HG03439 (cell line): ENCODE measurements around the gene RHBDD2.
A peak's percentile ranks its signal among the peaks of the same experiment; 100 is the strongest.
"Not testable (repeated sequence)": the region's sequence is repeated elsewhere in the genome, so short reads cannot be mapped to it uniquely, and the experiment has no call there.

Experiments used
- ATAC-seq: cut with Tn5 transposase; IDR thresholded peaks from one replicate; pipeline ENCODE4 v1.9.1; 2021; ENCODE audit warnings: mild to moderate bottlenecking, moderate library complexity; ENCODE audit not compliant: unreplicated experiment

RHBDD2 gene

DNA sequence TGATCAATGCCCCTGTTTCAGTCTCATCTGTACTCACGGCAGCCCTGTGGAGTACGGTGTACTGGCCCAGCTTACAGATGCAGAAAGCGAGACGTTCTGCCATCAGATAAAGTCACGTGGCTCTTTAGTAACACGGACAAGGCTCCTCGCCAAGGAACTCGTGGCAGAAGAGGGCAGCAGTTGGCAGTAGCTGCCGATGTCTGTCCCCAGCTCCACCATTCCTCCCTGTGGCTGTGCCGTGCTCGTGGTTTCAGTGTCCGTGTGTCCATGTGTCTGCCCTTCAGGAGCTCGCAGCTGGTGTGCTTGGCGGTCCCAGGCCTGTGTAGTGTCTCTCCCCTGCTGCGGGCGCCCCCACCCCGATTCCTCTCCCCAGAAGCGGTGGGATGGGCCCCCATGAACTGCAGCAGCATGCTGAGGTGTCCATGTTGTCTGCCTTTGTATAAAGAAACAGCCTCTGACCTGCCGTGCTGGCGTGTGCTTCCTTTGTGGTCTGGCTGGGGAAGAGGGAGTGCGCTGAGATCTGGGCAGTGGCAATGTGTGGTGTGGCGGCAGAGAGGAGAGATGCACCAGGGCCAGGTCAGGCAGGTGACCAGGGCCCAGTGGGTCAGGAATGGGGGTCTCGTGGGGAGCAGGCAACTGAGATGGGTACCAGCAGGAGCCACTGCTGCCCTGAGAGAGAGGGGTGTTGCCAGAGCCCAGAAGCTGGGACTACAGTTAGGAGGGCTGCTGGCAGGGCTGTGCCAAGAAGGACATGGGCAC is 9.8 kb downstream of the RHBDD2 start:
- ATAC-seq, result no peak

DNA sequence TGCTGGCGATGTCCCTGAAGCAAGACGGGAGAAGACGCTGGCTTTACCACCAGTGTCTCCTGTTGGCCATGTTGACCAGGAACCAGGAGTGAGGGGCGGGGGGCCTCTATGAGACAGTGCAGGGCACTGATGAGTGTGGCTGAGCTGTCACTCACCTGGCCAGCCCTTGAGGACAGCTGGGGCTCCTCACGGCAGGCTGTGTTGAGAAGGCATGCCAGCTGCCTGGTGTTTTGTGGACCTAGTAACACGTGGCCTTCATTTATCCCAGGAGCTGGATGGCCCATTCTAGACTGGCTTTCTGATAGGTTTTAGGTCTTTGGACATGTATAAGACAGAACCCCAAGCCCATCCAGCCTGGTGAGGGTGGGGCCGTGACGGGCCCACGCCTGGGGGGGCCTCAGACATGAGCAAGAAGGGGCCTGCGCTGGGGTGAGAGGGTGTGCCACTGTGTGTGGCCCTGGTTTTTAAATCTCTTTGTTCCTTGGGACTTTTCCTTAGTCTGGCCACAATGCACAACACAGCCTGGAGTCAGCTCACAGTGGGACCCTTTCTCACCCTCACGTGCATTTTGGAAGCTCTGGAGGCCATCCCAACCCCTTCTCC is 10.5 kb downstream of the RHBDD2 start:
- ATAC-seq, result no peak

DNA sequence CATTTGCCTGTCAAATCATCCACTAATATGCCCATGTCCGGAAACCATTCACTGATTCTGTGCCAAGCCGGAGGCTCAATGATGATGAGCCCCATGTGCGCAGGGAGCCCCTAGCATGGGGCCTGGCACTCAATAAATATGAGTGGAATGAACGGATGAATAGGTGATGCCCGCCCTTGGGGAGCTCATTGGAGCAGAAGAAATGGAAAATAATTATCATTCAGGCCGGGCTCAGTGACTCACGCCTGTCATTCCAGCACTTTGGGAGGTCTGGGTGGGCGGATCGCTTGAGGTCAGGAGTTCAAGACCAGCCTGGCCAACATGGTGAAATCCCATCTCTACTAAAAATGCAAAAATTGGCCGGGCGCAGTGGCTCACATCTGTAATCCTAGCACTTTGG is 11.0 kb downstream of the RHBDD2 start:
- no peak for ATAC-seq

DNA sequence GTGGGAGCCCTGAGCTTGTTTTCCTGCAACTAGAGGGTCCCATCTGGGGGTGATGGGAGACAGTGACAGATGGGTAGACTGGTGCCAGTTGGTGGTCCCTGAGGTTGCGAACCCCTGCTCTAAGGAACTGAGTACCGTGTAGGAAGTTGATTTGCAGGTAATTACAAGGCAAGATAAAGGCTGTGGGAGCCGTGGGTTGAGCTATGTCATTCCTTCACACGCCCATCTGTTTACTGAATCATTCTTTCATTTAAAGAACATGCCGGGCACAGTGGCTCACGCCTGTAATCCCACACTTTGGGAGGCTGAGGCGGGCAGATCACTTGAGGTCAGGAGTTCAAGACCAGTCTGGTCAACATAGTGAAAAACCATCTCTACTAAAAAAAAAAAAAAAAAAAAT is 12.4 kb downstream of the RHBDD2 start:
- not testable (repeated sequence) for ATAC-seq

DNA sequence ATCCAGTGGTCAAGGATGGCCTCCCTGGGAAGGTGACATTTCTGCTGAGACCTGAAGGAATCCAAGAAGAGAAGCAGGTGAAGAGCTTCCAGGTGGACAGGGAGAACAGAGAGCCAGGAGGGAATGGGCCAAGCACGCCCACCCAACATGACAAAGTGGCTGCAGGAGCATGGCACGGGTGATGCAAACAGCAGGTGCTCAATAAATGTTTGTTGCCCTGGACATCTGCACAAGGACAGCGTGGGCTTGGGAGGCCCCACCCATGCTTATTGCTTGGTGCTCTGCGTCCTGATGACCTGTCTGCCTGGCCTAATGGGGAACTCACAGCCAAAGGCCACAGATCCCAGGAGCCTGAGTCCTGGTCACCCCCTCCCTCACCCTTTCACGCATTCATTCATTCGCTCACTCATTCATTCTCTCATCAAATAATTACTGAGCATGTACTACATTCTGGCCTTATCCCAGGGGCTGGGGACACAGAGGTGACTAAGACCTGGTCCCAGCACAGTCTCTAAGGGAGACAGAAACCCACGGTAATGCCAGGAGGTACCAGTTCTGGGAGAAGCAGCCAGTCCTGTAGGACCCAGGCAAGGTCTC is 13.1 kb downstream of the RHBDD2 start:
- ATAC-seq, result no peak

DNA sequence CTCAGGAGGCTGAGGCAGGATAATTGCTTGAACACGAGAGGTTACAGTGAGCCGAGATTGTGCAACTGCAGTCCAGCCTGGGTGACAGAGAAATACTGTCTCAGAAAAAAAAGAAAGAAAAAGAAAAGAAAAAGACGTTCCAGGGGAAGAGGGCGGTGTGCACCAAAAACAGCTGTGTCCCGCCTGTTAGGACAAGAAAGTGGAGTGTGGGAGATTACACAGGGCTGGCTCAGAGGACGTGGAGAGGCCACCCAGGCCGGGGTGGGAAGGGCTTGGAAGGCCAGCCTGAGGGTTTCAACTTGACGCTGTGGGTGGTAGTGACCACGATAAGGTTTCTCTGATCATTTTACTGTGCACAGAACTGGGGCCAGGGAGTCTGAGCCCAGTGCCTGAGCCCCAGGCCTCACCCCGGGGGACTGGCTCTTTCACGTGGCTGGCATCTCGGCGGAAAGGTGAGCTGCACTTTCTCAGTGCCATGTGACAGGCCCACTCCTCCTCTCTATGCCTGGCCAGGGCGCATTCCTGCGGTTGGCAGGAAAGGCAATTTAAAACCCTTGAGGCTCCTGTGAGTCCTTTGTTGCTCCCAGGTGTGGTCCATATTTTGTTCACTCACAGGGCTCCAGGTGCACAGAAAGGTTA is 13.9 kb downstream of the RHBDD2 start:
- no peak for ATAC-seq

DNA sequence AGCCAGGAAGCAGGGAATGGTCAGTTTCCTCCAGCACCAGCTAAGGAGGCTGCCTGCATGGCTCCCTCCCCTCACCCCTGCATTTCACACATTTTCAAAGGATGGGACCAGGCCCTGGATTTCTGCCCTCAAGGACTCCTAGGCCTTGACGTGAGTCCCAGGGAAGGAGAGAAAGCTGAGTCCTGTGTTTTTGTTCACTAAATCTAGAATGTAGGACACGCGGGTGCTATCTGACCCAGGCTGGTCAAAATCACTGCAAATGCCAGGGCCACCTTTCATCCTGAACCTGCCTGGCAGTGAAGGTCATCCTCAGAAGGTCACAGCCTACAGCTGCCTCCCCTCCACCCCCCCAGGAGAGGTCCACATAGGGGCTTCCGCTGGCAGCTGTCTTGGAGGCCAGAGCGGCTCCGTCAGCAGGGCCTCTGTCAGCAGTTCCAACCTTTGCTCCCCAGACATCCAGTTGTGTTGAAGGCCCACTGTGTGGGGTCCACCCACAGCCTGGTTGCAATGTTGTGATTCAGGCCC is 18.0 kb downstream of the RHBDD2 start:
- ATAC-seq, result no peak

DNA sequence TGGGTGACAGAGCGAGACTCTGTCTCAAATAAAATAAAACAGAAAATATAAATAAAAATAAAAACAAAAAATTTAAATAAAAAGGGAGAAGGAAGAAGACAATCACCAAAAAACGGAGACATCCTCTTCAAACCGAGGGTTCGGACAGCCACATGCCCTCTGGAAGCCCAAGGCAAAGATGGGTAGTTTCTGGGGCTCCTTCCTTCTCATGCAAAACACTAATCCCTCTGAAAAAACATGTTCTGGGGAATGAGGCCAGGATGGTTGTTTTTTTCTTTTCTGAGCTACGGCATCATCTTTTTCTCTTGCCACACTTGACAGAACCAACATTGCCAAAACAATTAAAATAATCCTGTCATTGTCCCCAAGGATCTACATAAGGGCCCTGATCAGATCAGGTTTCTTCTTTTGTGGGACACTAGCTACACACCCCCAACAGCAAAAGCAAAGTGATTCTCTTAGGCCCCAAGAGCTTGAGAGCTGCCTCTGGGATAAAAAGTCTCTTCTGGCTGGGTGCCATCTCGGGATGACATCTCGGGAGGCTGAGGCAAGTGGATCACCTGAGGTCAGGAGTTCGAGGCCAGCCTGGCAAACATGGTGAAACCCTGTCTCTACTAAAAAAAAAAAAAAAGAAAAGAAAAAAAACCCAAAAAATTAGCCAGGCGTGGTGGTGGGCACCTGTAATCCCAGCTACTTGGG is 21.9 kb downstream of the RHBDD2 start:
- no peak for ATAC-seq

DNA sequence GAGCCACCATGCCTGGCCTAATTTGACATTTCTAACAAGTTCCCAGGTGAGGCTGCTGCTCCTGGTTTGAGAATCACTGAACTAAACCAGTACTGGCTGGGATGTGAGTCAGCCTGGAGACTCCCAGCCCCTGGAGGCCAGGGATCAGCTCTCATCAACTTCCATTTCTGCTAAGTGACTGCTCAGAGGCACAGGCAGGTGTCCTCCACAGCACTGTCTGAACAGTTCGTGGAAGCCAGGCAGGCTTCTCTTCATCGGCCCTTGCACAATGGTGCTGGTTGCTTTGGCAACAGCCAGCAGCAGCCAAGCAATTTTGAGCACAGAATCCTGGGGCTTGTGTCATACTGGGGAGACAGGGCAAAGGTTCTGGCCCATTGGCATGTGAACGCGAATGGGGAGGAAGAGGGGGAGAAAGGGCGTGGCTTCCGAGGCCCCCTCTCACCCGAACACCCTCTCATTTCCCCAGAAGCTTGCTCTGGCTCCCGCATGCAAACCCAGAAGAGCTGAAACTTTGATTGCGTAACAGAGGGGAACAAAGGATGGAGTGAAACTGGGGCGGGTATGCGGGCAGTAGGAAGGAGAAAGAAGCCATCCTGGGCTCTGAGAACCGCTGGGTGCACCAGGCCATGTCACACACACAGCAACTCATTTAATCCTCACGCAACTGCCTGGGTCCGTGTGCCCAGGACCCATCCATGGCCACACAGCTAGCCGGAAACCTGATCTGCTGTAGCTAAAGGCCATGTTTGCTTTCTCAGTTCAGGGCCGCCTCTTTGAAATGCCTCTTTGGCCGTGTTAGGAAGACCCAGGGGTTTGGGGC is 27.2 kb downstream of the RHBDD2 start:
- ATAC-seq, result no peak

DNA sequence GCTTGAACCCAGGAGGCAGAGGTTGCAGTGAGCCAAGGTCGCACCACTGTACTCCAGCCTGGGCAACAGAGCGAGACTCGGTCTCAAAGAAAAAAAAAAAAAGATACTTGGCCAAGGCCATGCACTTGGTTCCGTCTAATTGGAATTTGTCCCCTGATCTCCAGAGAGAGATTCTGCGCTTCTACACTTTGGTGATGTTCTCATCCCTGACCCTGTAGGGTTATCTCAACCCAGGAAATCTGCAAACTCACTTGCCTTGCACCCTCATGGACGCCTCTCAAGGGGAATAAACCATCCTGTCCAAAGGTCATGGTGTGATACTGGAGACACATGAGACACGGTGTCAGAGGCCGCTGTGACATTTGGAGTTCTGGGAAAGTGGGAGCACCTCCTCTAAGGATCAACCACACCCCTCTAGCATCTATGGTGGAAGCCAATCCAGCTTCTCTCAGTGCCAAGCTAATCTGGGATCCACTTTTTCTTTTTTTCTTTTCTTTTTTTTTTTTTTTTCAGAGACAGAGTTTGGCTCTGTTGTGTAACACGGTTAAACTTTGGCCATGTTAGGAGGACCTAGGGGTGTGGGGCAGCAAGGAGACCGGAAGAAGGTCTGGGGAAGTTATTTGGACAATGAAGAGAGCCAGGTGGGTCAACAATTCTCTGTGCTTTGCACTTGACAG is 28.3 kb downstream of the RHBDD2 start:
- ATAC-seq, result no peak

DNA sequence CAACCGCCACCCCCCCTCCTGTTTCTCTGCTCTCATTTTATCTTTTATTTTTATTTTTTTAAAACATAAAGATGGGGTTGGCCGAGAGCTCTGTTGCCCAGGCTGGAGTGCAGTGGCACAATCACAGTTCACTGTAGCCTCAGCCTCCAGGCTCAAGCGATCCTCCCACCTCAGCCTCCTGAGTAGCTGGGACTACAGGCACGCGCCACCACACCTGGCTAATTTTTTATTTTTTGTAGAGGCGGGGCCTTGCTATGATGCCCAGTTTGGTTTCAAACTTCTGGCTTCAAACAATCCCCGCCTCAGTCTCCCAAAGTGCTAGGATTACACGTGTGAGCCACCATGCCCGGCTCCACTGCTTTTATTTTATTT is 28.8 kb downstream of the RHBDD2 start:
- ATAC-seq, result not testable (repeated sequence)

DNA sequence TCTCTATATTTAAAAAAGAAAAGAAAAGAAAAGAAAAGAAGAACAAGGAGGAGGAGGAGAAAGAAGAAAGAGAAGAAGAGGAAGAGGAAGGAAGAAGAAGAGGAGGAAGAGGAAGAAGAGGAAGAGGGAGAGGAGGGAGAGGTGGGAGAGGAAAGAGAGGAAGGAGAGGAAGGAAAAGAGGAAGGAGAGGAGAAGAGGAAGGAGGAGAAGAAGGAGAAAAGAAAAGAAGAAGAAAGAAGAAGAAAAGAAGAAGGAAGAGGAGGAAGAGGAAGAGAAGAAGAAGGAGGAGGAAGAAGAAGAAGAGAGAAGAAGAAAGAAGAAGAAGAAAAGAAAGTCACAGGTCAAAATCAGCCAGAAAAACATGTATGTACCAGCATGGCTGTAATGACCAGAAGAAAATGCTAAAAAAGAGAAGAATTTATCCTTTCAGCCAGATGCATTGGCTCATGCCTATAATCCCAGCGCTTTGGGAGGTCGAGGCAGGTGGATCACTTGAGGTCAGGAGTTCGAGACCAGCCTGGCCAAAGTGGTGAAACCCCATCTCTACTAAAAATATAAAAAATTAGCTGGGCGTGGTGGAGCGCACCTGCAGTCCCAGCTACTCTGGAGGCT is 30.8 kb downstream of the RHBDD2 start:
- ATAC-seq, result no peak

DNA sequence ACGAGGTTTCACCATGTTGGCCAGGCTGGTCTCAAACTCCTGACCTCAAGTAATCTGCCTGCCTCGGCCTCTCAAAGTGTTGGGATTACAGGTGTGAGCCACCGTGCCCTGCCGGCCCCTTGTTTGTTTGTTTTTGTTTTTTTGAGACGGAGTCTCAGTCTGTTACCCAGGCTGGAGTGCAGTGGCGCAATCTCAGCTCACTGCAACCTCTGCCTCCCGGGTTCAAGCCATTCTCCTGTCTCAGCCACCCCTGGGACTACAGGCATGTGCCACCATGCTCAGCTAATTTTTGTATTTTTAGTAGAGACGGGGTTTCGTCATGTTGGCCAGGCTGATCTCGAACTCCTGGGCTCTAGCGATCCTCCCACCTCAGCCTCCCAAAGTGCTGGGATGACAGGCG is 32.4 kb downstream of the RHBDD2 start:
- not testable (repeated sequence) for ATAC-seq

DNA sequence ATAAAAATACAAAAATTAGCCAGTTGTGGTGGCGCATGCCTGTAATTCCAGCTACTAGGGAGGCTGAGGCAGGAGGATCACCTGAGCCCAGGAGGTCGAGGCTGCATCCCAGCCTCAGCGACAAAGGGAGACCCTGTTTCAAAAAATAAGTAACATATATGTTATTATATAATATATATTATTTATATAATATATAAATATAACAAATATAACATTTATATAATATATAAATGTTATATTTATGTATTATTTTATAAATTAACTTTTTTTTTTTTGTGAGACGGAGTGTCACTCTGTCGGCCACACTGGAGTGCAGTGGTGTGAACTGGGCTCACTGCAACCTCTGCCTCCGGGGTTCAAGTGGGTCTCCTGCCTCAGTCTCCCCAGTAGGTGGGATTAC is 34.6 kb downstream of the RHBDD2 start:
- ATAC-seq, result no peak

DNA sequence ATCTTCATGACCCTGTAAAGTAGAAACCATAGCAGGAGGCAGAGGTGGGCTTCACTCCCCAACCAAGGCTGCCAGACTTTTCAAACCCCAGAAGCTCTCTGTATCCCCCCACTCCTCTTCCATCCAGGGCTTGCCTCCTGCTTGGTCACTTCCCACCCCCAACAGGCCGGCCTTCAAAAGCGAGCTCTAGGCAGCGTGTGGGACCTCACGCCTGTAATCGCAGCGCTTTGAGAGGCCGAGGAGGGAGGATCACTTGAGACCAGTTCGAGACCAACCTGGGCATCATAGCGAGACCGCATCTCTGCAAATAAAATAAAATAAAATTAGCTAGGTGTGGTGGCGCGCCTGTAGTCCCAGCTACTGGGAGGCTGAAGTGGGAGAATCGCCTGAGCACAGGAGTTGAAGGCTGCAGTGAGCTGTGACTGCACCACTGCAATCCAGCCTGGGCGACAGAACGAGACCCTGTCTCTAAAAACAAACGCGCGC is 35.4 kb downstream of the RHBDD2 start:
- no peak for ATAC-seq

DNA sequence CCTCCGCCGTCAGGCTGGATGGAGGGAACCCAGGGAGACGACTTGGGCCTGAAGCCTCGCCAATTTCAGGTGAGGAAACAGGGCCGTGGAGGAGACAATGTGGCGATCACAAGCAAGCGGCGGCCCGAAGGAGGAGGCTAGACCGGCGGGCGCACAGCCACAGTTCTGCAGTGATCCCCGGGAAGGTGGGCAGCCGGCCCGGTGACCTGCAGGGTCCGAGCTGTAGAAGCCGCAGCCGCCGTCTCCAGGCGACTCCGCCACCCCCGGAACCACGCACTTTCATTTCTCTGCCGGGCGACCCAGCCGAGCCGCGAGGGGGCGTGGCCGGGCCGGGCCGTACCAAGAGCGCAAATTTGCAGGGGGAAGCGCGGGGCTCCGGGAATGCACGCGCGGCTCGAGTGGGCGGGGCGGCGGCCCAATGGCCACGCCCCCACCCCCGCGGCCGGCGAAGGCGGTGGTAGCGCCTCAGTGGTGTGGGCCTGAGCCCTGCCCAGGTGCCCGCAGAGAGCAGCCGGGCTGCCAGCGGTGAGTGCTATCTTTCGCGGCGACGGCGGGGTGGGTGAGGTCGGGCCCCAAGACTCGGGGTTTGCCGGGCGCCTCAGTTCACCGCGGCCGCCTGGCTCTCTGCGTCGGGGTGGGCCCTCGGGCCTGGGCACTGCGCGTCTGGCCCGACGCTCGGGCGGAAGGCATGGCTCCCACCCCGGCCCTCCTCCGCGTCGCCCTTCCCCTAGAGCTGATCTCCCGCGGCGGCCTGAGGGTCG is 36.0 kb downstream of the RHBDD2 start, which contains the start of gene POR:
Gene POR (plus strand): TSS at position 501 of the 761 bp plus-strand sequence. CDS start 38,847 bp downstream, outside the sequence.
- ATAC-seq, result peak; percentile 92

DNA sequence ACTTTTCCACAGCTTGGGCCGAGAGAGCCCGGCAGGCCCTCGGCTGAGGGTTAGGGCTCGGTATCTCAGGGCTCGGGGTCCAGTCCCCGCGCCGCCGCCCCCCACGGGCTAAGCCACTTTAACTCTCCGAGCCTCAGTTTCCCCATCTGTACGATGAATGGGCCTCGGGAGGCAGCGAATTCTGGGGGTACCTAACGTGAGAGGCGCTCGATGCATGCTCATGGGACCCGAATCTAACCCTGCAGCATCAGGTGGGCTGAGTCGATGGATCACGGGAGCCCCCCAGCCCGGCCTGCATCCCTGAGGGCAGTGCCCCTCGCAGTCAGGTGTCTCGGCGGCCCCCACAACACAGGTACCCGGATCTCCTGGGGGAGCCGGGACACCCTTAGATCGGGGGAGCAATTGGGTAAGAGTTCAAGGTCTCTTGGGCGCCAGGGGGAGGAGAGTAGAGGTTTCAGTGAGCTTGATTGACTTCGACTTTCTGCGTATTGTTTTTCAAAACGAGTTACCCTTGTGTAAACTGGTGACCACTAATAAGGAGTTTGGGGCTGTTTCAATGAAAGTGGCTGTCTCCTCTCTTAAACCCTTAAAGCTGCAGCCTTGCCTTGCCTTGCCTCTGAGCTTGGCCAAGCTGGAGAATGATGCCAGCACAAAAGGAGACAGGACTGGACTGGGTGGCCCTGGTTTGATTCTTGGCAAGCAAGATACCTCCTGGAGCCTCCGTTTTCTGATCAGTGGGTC is 36.8 kb downstream of the RHBDD2 start:
- peak; percentile 4 for ATAC-seq
